Bladder microvascular endothelial cell (primary cell): ENCODE results near the gene CPNE2. TPM values are rescaled to one million over a fixed set of nuclear protein-coding genes. Genes with fewer than 3 reads are reported as not detected.

ENCODE experiments used
- total RNA-seq: library from RNA; depleted of rRNA; stranded (reverse); fragments of >200 nt; gene quantifications from 2 replicates; pipeline ENCODE4 v1.2.3, GENCODE V29; 2014

CPNE2 gene
- 76.7 and 82.9 TPM in 2 replicates for total RNA-seq

DNA sequence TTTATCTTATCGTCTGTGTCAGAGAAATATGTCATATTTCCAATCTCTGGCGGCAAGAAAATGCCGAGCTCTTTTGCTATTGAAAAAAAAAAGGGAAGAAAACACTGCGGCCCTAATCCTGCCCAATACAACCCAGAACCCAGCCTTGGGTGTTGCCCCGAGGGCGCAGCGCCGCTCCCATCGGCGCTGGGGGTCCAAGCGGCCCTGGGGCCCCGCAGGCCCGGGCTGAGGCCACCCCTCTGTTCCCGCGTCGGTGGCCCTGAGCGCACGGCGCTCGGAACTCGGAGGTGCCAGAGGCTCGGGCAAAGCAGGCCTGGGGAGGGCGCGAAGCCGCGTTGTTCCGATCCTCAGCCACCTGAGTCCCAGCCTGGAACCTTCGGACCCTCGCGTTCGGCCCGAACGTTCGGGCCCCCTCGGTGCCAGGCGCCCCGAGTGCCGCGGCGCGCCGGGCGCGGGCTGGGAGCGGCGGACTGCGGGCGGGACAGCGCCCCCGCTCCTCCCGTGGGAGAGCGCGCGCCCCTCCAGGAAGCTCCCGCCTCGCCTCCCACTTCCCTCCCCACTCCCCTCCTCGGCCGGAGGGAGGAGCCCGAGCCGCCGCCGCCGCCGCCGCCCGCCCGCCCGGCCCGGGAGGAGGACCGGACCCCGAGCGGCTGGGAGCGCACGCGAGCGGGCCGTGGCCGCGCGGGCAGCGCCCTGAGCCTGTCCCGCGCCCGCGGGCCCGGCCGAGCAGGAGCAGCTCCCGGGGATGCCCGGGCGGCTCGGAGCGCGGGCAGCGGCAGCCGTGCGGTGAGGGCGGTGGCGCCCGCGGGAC lies at the start of gene CPNE2:
Gene CPNE2, plus strand, starts transcription at position 609 of the 811 bp plus-strand sequence. CDS start 18,160 bp downstream, outside the sequence.

GRCh38 chr16:57185945-57186871 lies 93.8 kb downstream of the CPNE2 start, which contains the start of the genes PSME3IP1 and RSPRY1:
TSS of gene PSME3IP1 (minus strand) at chr16:57186039. CDS start at chr16:57173854, 12,185 bp downstream.
TSS of gene RSPRY1 (plus strand) at chr16:57186329. CDS start at chr16:57204659, 18,330 bp downstream.

Other genes starting within 250 kb of the CPNE2 start
- not detected in 2 replicates for gene SLC12A3, start 227.4 kb upstream of the CPNE2 start, total RNA-seq
- gene HERPUD1, start 160.4 kb upstream of the CPNE2 start, total RNA-seq: 38.7 and 106 TPM in 2 replicates
- gene CETP, start 130.6 kb upstream of the CPNE2 start, total RNA-seq: 4.8 and 15.9 TPM in 2 replicates
- gene NLRC5, start 103.0 kb upstream of the CPNE2 start, total RNA-seq: 20.1 and 49.4 TPM in 2 replicates
- gene PSME3IP1, start 93.5 kb downstream of the CPNE2 start, total RNA-seq: 50.8 and 69.4 TPM in 2 replicates
- 32.9 and 67.9 TPM in 2 replicates for gene RSPRY1, start 93.7 kb downstream of the CPNE2 start, total RNA-seq
- gene ARL2BP, start 152.7 kb downstream of the CPNE2 start, total RNA-seq: 49.5 and 74.6 TPM in 2 replicates
- 1.6 and 7.4 TPM in 2 replicates for gene PLLP, start 192.1 kb downstream of the CPNE2 start, total RNA-seq